NCI-H82 (cell line): ENCODE data around the gene CELA3A.
"Not testable (repeated sequence)": the region's sequence is repeated elsewhere in the genome, so short reads cannot be mapped to it uniquely, and the experiment has no call there.

Source experiments
- DNase-seq: peaks from one replicate; lab custom pipeline; 2025; lab: John Stamatoyannopoulos, UW

Gene CELA3A

DNA sequence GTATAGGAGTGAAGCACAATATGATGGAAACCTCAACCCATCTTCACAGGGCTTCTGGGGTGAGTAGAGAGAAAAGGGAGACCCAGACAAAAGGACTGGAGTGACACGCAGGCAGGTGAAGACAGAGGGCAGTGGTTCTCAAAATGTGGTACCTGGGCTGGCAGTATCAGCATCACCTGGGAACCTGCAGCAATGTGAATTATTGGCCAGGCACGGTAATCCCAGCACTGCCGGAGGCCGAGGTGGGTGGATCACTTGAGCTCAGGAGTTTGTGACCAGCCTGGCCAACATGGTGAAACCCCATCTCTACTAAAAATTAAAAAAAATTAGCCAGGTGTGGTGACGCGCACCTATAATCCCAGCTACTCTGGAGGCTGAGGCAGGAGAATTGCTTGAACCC lies 19.3 kb upstream of the CELA3A start:
- DNase-seq: not testable (repeated sequence)

- not testable (repeated sequence) for DNase-seq
Observed at GRCh38 chr1:21983539-21983938, 17.9 kb upstream of the CELA3A start.

DNA sequence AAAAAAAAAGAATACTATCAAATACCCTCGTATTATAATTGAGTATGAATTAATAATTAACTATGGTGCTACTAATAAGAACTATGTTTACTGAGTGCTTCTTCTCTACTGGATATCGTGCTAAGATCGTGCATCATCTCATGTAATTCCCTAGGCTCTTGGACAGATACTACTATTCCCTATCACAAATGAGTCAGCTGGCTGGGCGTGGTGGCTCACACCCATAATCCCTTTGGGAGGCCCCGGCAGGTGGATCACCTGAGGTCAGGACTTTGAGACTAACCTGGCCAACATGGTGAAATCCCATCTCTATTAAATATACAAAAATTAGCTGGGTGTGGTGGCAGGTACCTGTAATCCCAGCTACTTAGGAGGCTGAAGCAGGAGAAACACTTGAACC lies 15.6 kb upstream of the CELA3A start:
- not testable (repeated sequence) for DNase-seq

DNA sequence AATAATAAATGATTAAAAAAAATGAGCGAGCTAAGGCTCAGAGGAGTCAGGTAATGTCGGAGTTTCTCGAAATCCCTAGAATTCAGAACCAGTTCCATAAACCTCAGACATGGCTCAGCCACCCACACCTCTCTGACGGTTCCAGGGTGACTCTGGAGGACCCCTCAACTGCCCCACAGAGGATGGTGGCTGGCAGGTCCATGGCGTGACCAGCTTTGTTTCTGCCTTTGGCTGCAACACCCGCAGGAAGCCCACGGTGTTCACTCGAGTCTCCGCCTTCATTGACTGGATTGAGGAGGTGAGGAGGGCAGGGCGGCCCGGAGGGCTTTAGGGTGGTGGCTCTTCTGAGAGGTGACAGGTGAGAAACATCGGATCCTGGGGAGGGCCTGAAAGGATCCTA lies 15.1 kb upstream of the CELA3A start:
- DNase-seq: not testable (repeated sequence)

DNA sequence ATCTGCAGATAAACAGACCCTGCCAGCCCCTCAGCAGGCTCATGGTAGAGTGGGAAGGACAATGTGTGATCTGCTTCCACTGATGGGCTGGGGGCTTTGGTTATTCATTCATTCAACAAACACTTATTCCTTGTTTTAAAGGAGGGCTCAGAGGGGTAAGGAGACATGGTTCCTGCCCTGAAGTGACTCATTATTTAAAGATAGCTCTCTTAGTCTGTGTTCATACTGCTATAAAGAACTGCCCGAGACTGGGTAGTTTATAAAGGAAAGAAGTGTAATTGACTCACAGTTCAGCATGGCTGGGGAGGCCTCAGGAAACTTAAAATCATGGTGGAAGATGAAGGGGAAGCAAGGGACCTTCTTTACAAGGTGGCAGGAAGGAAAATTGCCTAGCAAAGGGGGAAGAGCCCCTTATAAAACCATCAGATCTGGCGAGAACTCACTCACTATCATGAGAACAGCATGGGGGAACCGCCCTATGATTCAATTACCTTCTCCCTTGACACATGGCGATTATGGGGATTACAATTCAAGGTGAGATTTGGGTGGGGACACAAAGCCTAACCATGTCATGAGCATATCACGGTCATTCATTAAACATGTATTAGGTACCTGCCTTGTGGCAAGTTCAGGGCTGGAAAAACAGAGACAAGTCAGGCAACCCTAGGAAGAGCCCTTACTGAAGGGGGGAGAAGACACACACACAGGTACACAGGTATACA lies 11.6 kb upstream of the CELA3A start:
- DNase-seq: not testable (repeated sequence)

- not testable (repeated sequence) for DNase-seq
Observed at GRCh38 chr1:21992186-21992585, 9.3 kb upstream of the CELA3A start.

GRCh38 chr1:21994716-21995115 lies 6.7 kb upstream of the CELA3A start:
- DNase-seq: not testable (repeated sequence)

DNA sequence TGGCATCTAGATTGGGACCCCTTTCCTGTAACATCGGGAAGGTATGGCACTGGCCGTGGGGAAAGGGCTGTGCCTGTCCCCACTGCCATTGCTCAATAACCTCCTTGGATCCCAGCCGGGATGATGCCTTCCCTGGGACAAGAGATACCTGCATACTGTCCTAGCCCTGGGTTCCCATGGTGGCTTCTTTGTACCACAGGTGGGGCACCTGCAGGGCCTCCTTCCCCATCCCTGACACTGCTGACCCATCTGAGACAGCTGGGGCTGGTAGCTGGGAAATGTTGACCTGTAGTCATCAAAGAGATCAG lies 4.8 kb upstream of the CELA3A start:
- DNase-seq: not testable (repeated sequence)

- not testable (repeated sequence) for DNase-seq
Observed at GRCh38 chr1:21997891-21998623, 3.4 kb upstream of the CELA3A start.

- DNase-seq: peak; percentile 25
Observed at GRCh38 chr1:21998624-21999294, 2.7 kb upstream of the CELA3A start.

GRCh38 chr1:21999645-22000044 lies 1.8 kb upstream of the CELA3A start:
- DNase-seq: peak; percentile 14

GRCh38 chr1:22002461-22002860 lies 1.0 kb downstream of the CELA3A start:
- not testable (repeated sequence) for DNase-seq

- DNase-seq: not testable (repeated sequence)
Observed at GRCh38 chr1:22002875-22003274, 1.4 kb downstream of the CELA3A start.

DNA sequence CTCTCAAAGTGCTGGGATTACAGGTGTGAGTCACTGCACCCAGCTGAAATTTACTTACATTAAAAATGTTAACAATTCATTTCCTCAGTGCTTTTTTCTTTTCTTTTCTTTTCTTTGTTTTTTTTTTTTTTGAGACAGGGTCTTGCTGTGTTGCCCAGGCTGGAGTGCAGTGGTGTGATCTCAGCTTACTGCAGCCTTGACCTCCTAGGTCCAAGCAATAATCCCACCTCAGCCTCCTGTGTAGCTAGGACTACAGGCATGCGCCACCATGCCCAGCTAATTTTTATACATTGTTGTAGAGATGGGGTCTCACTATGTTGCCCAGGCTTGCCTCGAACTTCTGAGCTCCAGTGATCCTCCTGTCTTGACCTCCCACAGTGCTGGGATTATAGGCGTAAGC lies 2.5 kb downstream of the CELA3A start:
- not testable (repeated sequence) for DNase-seq

DNA sequence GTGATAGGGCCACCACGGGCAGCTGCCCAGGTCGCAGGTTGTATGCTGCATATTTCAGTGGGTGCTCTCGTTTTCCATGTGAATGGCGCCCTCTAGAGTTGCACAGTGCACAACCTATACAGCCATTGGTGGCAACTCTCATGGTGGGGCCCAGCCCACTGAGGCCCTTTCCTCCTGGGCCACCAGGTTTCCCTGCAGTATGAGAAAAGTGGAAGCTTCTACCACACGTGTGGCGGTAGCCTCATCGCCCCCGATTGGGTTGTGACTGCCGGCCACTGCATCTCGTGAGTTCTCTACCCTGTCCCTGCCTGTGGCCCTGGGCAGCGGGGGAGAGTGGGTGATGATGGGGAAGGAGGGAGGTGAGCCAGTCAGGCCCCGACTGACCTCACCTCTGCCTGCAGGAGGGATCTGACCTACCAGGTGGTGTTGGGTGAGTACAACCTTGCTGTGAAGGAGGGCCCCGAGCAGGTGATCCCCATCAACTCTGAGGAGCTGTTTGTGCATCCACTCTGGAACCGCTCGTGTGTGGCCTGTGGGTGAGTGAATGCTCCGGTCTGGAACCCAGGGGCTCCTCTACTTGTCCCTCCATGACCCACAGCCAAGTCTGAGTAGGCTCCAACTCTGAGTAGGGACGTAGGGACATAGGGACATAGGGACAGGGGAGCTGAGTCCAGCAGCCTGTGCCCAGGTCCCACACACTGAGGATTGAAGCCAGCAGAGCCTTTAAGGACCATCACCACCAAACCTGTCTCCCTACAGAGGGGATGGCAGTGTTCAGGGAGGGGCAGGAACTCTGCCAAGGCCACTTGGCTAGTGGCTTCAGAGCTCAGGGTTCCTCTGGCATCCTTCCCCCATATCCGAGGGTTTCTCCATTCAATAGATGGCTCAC lies 4.0 kb downstream of the CELA3A start:
- DNase-seq: peak; percentile 62

GRCh38 chr1:22006736-22007135 lies 5.3 kb downstream of the CELA3A start:
- not testable (repeated sequence) for DNase-seq

GRCh38 chr1:22007262-22007661 lies 5.8 kb downstream of the CELA3A start:
- not testable (repeated sequence) for DNase-seq

- DNase-seq: not testable (repeated sequence)
Observed at GRCh38 chr1:22009566-22009965, 8.1 kb downstream of the CELA3A start.

DNA sequence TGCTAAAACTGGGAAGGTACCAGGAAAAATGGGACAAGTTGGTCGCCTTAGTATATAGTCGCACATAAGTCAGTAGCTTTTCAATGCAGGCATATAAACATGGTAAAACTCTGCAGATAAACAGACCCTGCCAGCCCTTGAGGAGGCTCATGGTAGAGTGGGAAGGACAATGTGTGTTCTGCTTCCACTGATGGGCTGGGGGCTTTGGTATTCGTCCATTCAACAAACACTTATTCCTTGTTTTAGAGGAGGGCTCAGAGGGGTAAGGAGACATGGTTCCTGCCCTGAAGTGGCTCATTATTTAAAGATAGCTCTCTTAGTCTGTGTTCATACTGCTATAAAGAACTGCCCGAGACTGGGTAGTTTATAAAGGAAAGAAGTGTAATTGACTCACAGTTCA lies 11.3 kb downstream of the CELA3A start:
- DNase-seq: not testable (repeated sequence)

- not testable (repeated sequence) for DNase-seq
Observed at GRCh38 chr1:22014575-22015206, 13.2 kb downstream of the CELA3A start.
